B cell (primary cell): ENCODE results near the gene GOT1.

Experiments used
- EZH2 ChIP-seq: IDR thresholded peaks from 2 replicates; pipeline ENCODE4 v1.6.1; 2012; ENCODE audit warnings: borderline replicate concordance, low read depth, mild to moderate bottlenecking, moderate library complexity, low read length; ENCODE audit not compliant: insufficient read depth, poor library complexity, severe bottlenecking
- TF ChIP-seq, protein P1 (sequence below): fragments of 200-600 bp; IDR thresholded peaks from one replicate; pipeline ENCODE4 v1.8.0; 2022; ENCODE audit warnings: antibody characterized with exemption, mild to moderate bottlenecking

- TF ChIP-seq, protein P1, sequence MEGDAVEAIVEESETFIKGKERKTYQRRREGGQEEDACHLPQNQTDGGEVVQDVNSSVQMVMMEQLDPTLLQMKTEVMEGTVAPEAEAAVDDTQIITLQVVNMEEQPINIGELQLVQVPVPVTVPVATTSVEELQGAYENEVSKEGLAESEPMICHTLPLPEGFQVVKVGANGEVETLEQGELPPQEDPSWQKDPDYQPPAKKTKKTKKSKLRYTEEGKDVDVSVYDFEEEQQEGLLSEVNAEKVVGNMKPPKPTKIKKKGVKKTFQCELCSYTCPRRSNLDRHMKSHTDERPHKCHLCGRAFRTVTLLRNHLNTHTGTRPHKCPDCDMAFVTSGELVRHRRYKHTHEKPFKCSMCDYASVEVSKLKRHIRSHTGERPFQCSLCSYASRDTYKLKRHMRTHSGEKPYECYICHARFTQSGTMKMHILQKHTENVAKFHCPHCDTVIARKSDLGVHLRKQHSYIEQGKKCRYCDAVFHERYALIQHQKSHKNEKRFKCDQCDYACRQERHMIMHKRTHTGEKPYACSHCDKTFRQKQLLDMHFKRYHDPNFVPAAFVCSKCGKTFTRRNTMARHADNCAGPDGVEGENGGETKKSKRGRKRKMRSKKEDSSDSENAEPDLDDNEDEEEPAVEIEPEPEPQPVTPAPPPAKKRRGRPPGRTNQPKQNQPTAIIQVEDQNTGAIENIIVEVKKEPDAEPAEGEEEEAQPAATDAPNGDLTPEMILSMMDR: no peak
- no peak for TF ChIP-seq EZH2
These were observed 13.1 kb upstream of the GOT1 start for GRCh38 chr10:99443500-99443899.
